Measurements from ENCODE around the gene APP.

DNA sequence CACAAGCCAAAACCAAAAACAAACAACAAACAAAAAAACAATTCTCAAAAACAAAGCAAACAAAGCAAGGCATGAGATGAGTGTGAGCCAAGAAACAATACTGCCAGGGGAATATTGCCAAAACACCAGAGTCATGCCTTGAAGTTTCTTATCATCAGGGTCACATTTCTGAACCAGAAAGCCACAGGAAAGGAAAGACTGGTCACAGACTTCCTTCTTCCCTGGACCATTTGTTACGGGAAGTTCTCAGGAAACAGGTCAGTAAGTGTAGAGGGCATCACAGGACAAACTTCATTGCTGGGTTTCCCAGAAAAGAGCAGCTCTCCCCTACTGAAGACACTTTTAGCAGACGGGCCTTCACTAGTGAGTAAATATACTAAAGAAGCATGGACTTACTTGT lies 244.6 kb downstream of the APP start:
- no peak for TF ChIP-seq EZH2phosphoT487 (IDR thresholded peaks at IDR 0.05; ENCODE audit: low read depth)
- TF ChIP-seq, protein P1, sequence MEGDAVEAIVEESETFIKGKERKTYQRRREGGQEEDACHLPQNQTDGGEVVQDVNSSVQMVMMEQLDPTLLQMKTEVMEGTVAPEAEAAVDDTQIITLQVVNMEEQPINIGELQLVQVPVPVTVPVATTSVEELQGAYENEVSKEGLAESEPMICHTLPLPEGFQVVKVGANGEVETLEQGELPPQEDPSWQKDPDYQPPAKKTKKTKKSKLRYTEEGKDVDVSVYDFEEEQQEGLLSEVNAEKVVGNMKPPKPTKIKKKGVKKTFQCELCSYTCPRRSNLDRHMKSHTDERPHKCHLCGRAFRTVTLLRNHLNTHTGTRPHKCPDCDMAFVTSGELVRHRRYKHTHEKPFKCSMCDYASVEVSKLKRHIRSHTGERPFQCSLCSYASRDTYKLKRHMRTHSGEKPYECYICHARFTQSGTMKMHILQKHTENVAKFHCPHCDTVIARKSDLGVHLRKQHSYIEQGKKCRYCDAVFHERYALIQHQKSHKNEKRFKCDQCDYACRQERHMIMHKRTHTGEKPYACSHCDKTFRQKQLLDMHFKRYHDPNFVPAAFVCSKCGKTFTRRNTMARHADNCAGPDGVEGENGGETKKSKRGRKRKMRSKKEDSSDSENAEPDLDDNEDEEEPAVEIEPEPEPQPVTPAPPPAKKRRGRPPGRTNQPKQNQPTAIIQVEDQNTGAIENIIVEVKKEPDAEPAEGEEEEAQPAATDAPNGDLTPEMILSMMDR (IDR thresholded peaks at IDR 0.05; ENCODE audit: low read depth, low read length) = no peak

Data from OCI-LY3 (cell line).